ENCODE results near the gene CREB3L2. TPM values are rescaled to one million over a fixed set of nuclear protein-coding genes. Genes with fewer than 3 reads are reported as not detected.
A peak's percentile ranks its signal among the peaks of the same experiment; 100 is the strongest.

The CREB3L2 gene
- total RNA-seq, 1 experiment from 2014 or later = 41.2 TPM

DNA sequence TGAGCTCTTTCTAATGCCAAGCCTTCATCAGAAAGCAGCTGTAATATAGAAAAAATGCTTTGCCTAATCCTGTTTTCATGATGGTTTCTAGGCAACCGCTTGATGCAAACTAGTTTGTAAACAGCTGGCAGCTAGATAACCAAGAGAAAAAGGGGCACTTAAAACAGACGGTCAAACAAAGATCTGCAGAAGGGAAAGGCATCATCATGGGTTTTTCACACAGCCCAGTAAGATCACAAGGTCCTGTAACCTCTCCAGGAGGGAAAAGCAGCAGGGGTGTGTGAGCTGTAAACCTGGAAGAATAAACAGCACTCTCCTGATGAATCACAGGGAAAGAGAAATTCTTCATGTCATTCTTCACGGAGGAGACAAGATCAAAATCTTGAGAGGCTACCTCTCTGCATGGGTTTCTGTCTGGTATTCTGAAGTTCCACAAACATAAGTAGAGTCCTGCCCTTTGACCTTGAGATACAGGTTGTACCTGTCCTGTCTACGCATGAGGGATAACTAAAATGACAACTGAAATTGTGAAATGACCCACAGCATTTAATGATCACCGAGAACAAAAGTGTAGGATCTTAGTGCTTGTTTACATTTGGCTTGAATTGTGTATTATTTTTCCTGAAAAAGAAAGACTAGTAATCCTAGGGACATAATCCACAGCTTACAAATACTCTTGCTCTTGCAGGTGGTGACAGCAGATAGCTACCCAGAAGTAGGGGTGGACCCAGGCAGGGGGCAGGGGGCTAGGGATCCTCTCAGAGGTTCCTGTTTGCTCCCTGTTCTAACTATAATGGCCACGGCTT, 48.0 kb downstream of the CREB3L2 start:
- Histone ChIP-seq H3K4me2 (peak overlapping the region; percentile 73), H4K20me1 (ENCODE audit: insufficient read depth) (no peaks in the 10 kb centered on the region), H3K4me1 (replicated peaks; ENCODE audit: insufficient read depth) (peaks cover 76% of the 10 kb centered on the region), H3K27me3 (ENCODE audit: insufficient read depth, low read depth) (no peaks in the 10 kb centered on the region), H3K9me2 (ENCODE audit: insufficient read depth) (no peaks in the 10 kb centered on the region), H3K4me3 (peak overlapping the region; percentile 21; the same call in 1 of the 2 replicates), H3K79me2 (ENCODE audit: low read depth) (peaks cover 75% of the 10 kb centered on the region), H3K27ac (peak overlapping the region; percentile 90), H3K36me3 (ENCODE audit: low read depth) (no peaks in the 10 kb centered on the region; the same call in 1 of the 2 replicates), H2AFZ (no peak overlapping the region), H3K9me3 (ENCODE audit: insufficient read depth, low read depth) (no peaks in the 10 kb centered on the region), H3F3A (ENCODE audit: insufficient read depth, low read depth) (peaks cover 46% of the 10 kb centered on the region)
- ChIA-PET CTCF (no interaction called here), POLR2A (ENCODE audit: unreplicated experiment) (interaction anchor here (0.5 to 0.9 kb wide), 4 partner anchors 24 to 510 kb away, joined by 3 to 8 read pairs (median 4); partner anchors contain the start of gene CREB3L2)
- DNase-seq = peak; percentile 65 to 99
- BruUV-seq (replicated peaks) = no TSS peak
- intact Hi-C loops (cut with micrococcal nuclease; ENCODE audit: unreplicated experiment) = loop anchor here (1.0 kb wide), 3 partner anchors 9 to 48 kb away; partner anchors contain the start of gene CREB3L2
- TF ChIP-seq, protein P1, sequence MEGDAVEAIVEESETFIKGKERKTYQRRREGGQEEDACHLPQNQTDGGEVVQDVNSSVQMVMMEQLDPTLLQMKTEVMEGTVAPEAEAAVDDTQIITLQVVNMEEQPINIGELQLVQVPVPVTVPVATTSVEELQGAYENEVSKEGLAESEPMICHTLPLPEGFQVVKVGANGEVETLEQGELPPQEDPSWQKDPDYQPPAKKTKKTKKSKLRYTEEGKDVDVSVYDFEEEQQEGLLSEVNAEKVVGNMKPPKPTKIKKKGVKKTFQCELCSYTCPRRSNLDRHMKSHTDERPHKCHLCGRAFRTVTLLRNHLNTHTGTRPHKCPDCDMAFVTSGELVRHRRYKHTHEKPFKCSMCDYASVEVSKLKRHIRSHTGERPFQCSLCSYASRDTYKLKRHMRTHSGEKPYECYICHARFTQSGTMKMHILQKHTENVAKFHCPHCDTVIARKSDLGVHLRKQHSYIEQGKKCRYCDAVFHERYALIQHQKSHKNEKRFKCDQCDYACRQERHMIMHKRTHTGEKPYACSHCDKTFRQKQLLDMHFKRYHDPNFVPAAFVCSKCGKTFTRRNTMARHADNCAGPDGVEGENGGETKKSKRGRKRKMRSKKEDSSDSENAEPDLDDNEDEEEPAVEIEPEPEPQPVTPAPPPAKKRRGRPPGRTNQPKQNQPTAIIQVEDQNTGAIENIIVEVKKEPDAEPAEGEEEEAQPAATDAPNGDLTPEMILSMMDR (conservative IDR thresholded peaks at IDR 0.05) = no peak
- no peak for TF ChIP-seq EZH2 (IDR thresholded peaks at IDR 0.05; ENCODE audit: low read depth)

- TF ChIP-seq, protein P1 (conservative IDR thresholded peaks at IDR 0.05) = no peak
- TF ChIP-seq EZH2 (IDR thresholded peaks at IDR 0.05; ENCODE audit: low read depth) = no peak
- intact Hi-C loops (cut with micrococcal nuclease; ENCODE audit: unreplicated experiment) = no loop called here
- Histone ChIP-seq H3K79me2 (ENCODE audit: low read depth) (peaks cover 75% of the 10 kb centered on the region), H3K4me1 (replicated peaks; ENCODE audit: insufficient read depth) (peaks cover 69% of the 10 kb centered on the region), H3K9me2 (ENCODE audit: insufficient read depth) (no peaks in the 10 kb centered on the region), H2AFZ (no peak overlapping the region), H3F3A (ENCODE audit: insufficient read depth, low read depth) (peaks cover 39% of the 10 kb centered on the region), H3K9me3 (ENCODE audit: insufficient read depth, low read depth) (no peaks in the 10 kb centered on the region), H3K4me2 (peak overlapping the region; percentile 73), H3K36me3 (ENCODE audit: low read depth) (no peaks in the 10 kb centered on the region; the same call in 1 of the 2 replicates), H3K4me3 (peak overlapping the region; percentile 21; the same call in 1 of the 2 replicates), H3K27me3 (ENCODE audit: insufficient read depth, low read depth) (no peaks in the 10 kb centered on the region), H3K27ac (peak overlapping the region; percentile 90), H4K20me1 (ENCODE audit: insufficient read depth) (no peaks in the 10 kb centered on the region)
- CTCF ChIA-PET = interaction anchor here (0.6 kb wide), 1 partner anchor 48 kb away, joined by 5 read pairs; no protein-coding TSS in a partner anchor
- POLR2A ChIA-PET (ENCODE audit: unreplicated experiment) = interaction anchor here (0.5 to 0.9 kb wide), 3 partner anchors 26 to 509 kb away, joined by 3 to 6 read pairs (median 5); partner anchors contain the start of gene CREB3L2
- peak in 1 of 2 experiments; percentile 75 for DNase-seq
- no TSS peak for BruUV-seq (replicated peaks)
Measured at GRCh38 chr7:137953043-137953664, 48.7 kb downstream of the CREB3L2 start.

- Histone ChIP-seq H3K9me3 (ENCODE audit: insufficient read depth, low read depth) (no peaks in the 10 kb centered on the region), H3K27me3 (ENCODE audit: insufficient read depth, low read depth) (no peaks in the 10 kb centered on the region), H3K4me2 (peak overlapping the region; percentile 73), H3K4me3 (no peak overlapping the region), H3K9me2 (ENCODE audit: insufficient read depth) (no peaks in the 10 kb centered on the region), H3K4me1 (replicated peaks; ENCODE audit: insufficient read depth) (peaks cover 62% of the 10 kb centered on the region), H3K27ac (peak overlapping the region; percentile 90), H2AFZ (no peak overlapping the region), H3K79me2 (ENCODE audit: low read depth) (peaks cover 73% of the 10 kb centered on the region), H3K36me3 (ENCODE audit: low read depth) (no peaks in the 10 kb centered on the region; the same call in 1 of the 2 replicates), H3F3A (ENCODE audit: insufficient read depth, low read depth) (peaks cover 37% of the 10 kb centered on the region), H4K20me1 (ENCODE audit: insufficient read depth) (no peaks in the 10 kb centered on the region)
- intact Hi-C loops (cut with micrococcal nuclease; ENCODE audit: unreplicated experiment) = no loop called here
- POLR2A ChIA-PET (ENCODE audit: unreplicated experiment) = interaction anchor here (0.7 kb wide), 1 partner anchor 26 kb away, joined by 6 read pairs; no protein-coding TSS in a partner anchor
- CTCF ChIA-PET = no interaction called here
- TF ChIP-seq, protein P1 (conservative IDR thresholded peaks at IDR 0.05) = no peak
- no peak for TF ChIP-seq EZH2 (IDR thresholded peaks at IDR 0.05; ENCODE audit: low read depth)
- BruUV-seq (replicated peaks) = no TSS peak
- peak; percentile 30 to 64 for DNase-seq
Measured at GRCh38 chr7:137952426-137952805, 49.5 kb downstream of the CREB3L2 start.

Measured in PC-9 (cell line).